HG03280 (cell line): Measurements from ENCODE around the gene METTL18.

Experiments used
- ATAC-seq: cut with Tn5 transposase; IDR thresholded peaks from one replicate; pipeline ENCODE4 v1.9.1; 2021; ENCODE audit warnings: mild to moderate bottlenecking, moderate library complexity; ENCODE audit not compliant: unreplicated experiment

METTL18 gene

GRCh38 chr1:169786974-169787373 is 7.7 kb downstream of the METTL18 start:
- no peak for ATAC-seq

- ATAC-seq: no peak
These were observed 9.4 kb downstream of the METTL18 start for GRCh38 chr1:169785267-169785666.

GRCh38 chr1:169784102-169784501 is 10.6 kb downstream of the METTL18 start:
- no peak for ATAC-seq

GRCh38 chr1:169782596-169782995 is 12.1 kb downstream of the METTL18 start:
- no peak for ATAC-seq

GRCh38 chr1:169779970-169780369 is 14.7 kb downstream of the METTL18 start:
- no peak for ATAC-seq

- ATAC-seq: no peak
These were observed 15.6 kb downstream of the METTL18 start for GRCh38 chr1:169779150-169779549.

GRCh38 chr1:169776440-169776839 is 18.3 kb downstream of the METTL18 start:
- ATAC-seq: no peak

GRCh38 chr1:169768161-169768560 is 26.5 kb downstream of the METTL18 start:
- ATAC-seq: no peak

- no peak for ATAC-seq
These were observed 29.0 kb downstream of the METTL18 start for GRCh38 chr1:169765580-169766331.

GRCh38 chr1:169764919-169765318 is 29.8 kb downstream of the METTL18 start:
- ATAC-seq: no peak

- no peak for ATAC-seq
These were observed 32.0 kb downstream of the METTL18 start for GRCh38 chr1:169762699-169763098.

- ATAC-seq: no peak
These were observed 35.7 kb downstream of the METTL18 start for GRCh38 chr1:169759038-169759437.

GRCh38 chr1:169753549-169753948 is 41.2 kb downstream of the METTL18 start:
- ATAC-seq: no peak

- no peak for ATAC-seq
These were observed 44.7 kb downstream of the METTL18 start for GRCh38 chr1:169750041-169750440.

GRCh38 chr1:169746550-169746949 is 48.2 kb downstream of the METTL18 start:
- ATAC-seq: no peak

- ATAC-seq: no peak
These were observed 49.5 kb downstream of the METTL18 start for GRCh38 chr1:169745015-169745861.
